Activated T-helper 17 cell treated with anti-CD3 and anti-CD28 coated beads, Interleukin-2, amount 50 U/mL, for 72 hours (primary cell): Measurements from ENCODE around the gene ORAI3. TPM values are rescaled to one million over a fixed set of nuclear protein-coding genes. Genes with fewer than 3 reads are reported as not detected.

Experiments used
- ATAC-seq: fragments of 150-1000 bp; cut with Tn5 transposase; replicated peaks from 2 replicates; pipeline ENCODE4 v1.10.0; 2021; ENCODE audit warnings: mild to moderate bottlenecking, moderate library complexity
- H3K27ac Mint-ChIP-seq: one replicate; pipeline ENCODE4 v1.8.0; 2022; ENCODE audit warnings: mixed read lengths
- H3K27me3 Mint-ChIP-seq: one replicate; pipeline ENCODE4 v1.8.0; 2022; ENCODE audit warnings: mixed read lengths
- H3K36me3 Mint-ChIP-seq: one replicate; pipeline ENCODE4 v1.8.0; 2022; ENCODE audit warnings: low read depth, mild to moderate bottlenecking, mixed read lengths
- H3K4me1 Mint-ChIP-seq: one replicate; pipeline ENCODE4 v1.8.0; 2022; ENCODE audit warnings: mixed read lengths
- H3K4me3 Mint-ChIP-seq: one replicate; pipeline ENCODE4 v1.8.0; 2022; ENCODE audit warnings: mild to moderate bottlenecking, mixed read lengths
- H3K9me3 Mint-ChIP-seq: one replicate; pipeline ENCODE4 v1.8.0; 2022; ENCODE audit warnings: mixed read lengths
- total RNA-seq, 2 donors: library from RNA; stranded (reverse); gene quantifications; one replicate each; pipeline ENCODE4 v1.2.3, GENCODE V29; 2022

ORAI3 gene
- total RNA-seq, 2 donors from 2014 or later = 12.4 to 25.8 TPM

DNA sequence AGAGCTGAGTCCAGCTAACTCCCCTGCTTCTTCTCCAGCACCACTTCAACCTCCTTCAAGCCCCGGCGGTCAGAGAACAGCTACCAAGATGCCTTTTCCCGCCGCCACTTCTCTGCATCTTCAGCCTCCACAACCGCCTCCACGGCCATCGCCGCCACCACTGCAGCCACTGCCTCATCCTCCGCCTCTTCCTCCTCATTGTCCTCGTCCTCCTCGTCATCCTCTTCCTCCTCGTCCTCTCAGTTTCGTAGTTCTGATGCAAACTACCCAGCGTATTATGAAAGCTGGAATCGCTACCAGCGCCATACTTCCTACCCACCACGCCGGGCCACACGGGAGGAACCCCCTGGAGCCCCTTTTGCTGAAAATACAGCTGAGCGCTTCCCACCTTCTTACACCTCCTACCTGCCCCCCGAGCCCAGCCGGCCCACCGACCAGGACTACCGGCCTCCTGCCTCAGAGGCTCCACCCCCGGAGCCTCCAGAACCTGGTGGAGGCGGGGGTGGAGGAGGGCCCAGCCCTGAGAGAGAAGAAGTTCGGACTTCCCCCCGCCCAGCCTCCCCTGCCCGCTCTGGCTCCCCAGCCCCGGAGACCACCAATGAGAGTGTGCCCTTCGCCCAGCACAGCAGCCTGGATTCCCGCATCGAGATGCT, 15.8 kb downstream of the ORAI3 start:
- no peak overlapping the region for H3K27ac Mint-ChIP-seq

DNA sequence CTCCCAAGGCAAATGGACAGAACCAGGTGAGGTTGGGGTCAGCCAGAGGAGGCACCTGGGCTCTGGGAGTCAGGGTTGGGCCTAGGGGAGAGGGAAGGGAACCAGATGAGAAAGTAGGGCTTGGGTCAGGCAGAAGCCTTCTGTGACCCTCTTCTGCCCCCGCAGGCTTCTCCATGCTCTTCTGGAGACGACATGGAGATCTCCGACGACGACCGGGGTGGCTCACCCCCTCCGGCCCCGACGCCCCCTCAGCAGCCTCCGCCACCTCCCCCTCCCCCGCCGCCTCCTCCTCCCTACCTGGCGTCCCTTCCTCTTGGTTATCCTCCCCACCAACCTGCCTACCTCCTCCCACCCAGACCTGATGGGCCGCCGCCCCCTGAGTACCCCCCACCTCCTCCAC, 16.6 kb downstream of the ORAI3 start:
- no peak overlapping the region for H3K27ac Mint-ChIP-seq
- no peaks in the 10 kb centered on the region for H3K27me3 Mint-ChIP-seq
- H3K36me3 Mint-ChIP-seq = peaks cover 100% of the 10 kb centered on the region
- no peak for ATAC-seq
- no peaks in the 10 kb centered on the region for H3K9me3 Mint-ChIP-seq
- H3K4me3 Mint-ChIP-seq = no peak overlapping the region
- H3K4me1 Mint-ChIP-seq = peaks cover 6% of the 10 kb centered on the region

More for the DNA sequence above, 15.8 kb downstream of the ORAI3 start:
- H3K36me3 Mint-ChIP-seq = peaks cover 100% of the 10 kb centered on the region
- ATAC-seq = no peak
- peaks cover 13% of the 10 kb centered on the region for H3K4me1 Mint-ChIP-seq
- no peaks in the 10 kb centered on the region for H3K9me3 Mint-ChIP-seq
- H3K4me3 Mint-ChIP-seq = no peak overlapping the region
- no peaks in the 10 kb centered on the region for H3K27me3 Mint-ChIP-seq

DNA sequence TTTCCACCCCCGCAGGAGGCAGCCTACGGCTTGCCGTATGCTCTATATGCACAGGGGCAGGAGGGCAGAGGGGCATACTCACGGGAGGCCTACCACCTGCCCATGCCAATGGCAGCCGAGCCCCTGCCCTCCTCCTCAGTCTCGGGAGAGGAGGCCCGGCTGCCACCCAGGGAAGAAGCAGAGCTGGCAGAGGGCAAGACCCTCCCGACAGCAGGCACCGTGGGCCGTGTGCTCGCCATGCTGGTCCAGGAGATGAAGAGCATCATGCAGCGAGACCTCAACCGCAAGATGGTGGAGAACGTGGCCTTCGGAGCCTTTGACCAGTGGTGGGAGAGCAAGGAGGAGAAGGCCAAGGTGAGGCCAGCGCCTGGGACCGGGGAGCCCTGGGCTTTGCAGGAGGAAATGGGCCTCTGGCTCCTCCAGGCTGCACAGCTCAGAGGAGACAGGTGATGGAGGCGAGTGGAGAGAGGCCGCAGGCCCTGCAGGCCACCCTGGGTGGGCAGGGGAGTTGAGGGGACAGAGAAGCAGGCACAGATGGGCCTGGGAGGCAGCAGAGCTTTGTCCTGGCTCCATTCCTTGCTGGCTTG, 17.3 kb downstream of the ORAI3 start:
- ATAC-seq = no peak
- peaks cover 100% of the 10 kb centered on the region for H3K36me3 Mint-ChIP-seq
- peaks cover 5% of the 10 kb centered on the region for H3K4me1 Mint-ChIP-seq
- H3K27ac Mint-ChIP-seq = no peak overlapping the region
- H3K4me3 Mint-ChIP-seq = no peak overlapping the region
- no peaks in the 10 kb centered on the region for H3K27me3 Mint-ChIP-seq
- no peaks in the 10 kb centered on the region for H3K9me3 Mint-ChIP-seq

- no peak overlapping the region for H3K4me3 Mint-ChIP-seq
- H3K36me3 Mint-ChIP-seq = peaks cover 100% of the 10 kb centered on the region
- H3K9me3 Mint-ChIP-seq = no peaks in the 10 kb centered on the region
- H3K27me3 Mint-ChIP-seq = no peaks in the 10 kb centered on the region
- ATAC-seq = no peak
- H3K27ac Mint-ChIP-seq = no peak overlapping the region
- H3K4me1 Mint-ChIP-seq = peaks cover 5% of the 10 kb centered on the region
Observed at GRCh38 chr16:30967795-30968194, 18.9 kb downstream of the ORAI3 start.

DNA sequence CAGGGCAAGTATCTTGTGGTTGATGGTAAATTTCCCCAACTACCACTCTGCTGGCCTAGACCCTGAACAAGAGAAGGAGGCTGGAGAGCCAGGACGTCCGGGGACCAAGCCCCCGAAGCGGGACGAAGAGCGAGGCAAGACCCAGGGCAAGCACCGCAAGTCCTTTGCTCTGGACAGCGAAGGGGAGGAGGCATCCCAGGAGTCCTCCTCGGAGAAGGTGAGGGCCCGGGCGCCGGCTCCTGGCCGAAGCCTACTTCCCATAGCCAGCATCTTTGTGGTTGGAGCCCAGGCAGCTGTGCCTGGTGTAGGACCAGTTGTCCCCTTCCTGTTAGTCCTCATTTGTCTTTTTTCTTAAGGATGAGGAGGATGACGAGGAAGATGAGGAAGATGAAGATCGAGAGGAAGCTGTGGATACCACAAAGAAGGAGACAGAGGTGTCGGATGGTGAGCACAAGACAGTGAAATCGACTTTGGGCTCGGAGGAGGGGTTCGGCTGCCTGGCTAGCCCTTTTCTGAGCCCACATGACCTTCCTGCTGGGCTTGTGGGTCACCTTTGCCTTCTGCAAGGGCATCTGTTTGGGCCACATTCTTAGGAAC, 20.5 kb downstream of the ORAI3 start:
- H3K4me1 Mint-ChIP-seq = peaks cover 5% of the 10 kb centered on the region
- H3K27me3 Mint-ChIP-seq = no peaks in the 10 kb centered on the region
- no peaks in the 10 kb centered on the region for H3K9me3 Mint-ChIP-seq
- H3K36me3 Mint-ChIP-seq = peaks cover 100% of the 10 kb centered on the region
- ATAC-seq = no peak
- H3K4me3 Mint-ChIP-seq = no peak overlapping the region
- no peak overlapping the region for H3K27ac Mint-ChIP-seq

DNA sequence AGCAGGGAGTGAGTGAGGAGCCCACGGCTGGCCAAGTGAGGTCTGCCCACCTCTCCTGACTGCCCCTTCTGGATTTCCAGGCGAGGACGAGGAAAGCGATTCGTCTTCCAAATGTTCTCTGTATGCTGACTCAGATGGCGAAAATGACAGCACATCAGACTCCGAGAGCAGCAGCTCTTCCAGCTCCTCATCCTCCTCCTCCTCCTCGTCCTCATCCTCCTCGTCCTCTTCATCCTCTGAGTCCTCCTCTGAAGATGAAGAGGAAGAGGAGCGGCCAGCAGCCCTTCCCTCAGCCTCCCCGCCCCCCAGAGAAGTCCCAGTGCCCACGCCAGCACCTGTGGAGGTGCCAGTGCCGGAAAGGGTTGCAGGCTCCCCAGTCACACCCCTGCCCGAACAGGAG, 22.4 kb downstream of the ORAI3 start:
- H3K4me1 Mint-ChIP-seq = no peaks in the 10 kb centered on the region
- H3K27me3 Mint-ChIP-seq = no peaks in the 10 kb centered on the region
- H3K4me3 Mint-ChIP-seq = no peak overlapping the region
- no peak for ATAC-seq
- H3K9me3 Mint-ChIP-seq = no peaks in the 10 kb centered on the region
- peaks cover 100% of the 10 kb centered on the region for H3K36me3 Mint-ChIP-seq
- peak overlapping the region; percentile 60 for H3K27ac Mint-ChIP-seq

DNA sequence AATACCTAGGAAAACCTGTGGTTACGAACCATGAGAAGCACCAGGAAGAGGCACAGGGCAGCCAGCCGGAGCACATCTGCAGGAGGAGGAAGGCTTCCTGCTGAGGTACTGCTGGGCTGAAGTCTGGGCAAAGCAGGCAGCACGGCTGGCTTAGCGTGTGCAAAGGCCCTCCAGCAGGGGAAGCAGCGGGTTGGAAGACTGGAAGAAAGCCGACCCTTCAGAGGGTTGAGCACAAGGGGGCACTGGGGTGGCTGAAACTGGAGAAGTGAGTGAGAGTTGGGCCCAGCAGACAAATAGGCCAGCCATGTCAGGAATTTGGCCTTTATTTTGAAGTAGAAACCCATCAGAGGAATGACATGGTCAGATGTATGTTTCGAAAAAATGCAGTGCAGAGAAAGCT, 24.0 kb downstream of the ORAI3 start:
- Mint-ChIP-seq H3K27ac (no peak overlapping the region), H3K4me3 (no peak overlapping the region), H3K36me3 (peaks cover 98% of the 10 kb centered on the region), H3K4me1 (no peaks in the 10 kb centered on the region), H3K9me3 (no peaks in the 10 kb centered on the region), H3K27me3 (no peaks in the 10 kb centered on the region)
- no peak for ATAC-seq

DNA sequence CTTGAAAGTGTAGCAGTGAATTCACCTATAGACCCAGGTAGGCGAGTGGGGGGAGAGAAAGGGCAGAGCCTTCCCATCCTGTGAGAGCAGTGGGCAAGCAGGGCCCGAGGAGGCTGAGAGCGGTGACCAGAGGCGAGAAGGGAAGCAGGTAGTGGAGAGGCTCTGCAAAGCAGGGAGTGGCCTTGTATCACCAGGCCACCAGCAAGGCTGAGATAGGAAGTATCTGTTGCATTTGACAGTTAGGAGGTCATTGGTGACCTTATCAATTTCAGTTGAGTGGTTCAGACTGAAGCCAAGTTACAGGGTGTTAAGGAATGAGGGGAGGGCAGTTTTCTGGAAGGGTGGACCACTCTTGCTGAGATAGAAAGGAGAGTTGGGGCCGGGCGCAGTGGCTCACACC, 25.5 kb downstream of the ORAI3 start:
- no peaks in the 10 kb centered on the region for H3K4me1 Mint-ChIP-seq
- no peaks in the 10 kb centered on the region for H3K27me3 Mint-ChIP-seq
- no peak overlapping the region for H3K4me3 Mint-ChIP-seq
- peaks cover 92% of the 10 kb centered on the region for H3K36me3 Mint-ChIP-seq
- no peak for ATAC-seq
- no peaks in the 10 kb centered on the region for H3K9me3 Mint-ChIP-seq
- no peak overlapping the region for H3K27ac Mint-ChIP-seq

- Mint-ChIP-seq H3K36me3 (peaks cover 82% of the 10 kb centered on the region), H3K9me3 (no peaks in the 10 kb centered on the region), H3K27me3 (no peaks in the 10 kb centered on the region), H3K4me3 (no peak overlapping the region), H3K4me1 (no peaks in the 10 kb centered on the region), H3K27ac (no peak overlapping the region)
- ATAC-seq = no peak
Observed at GRCh38 chr16:30976486-30976885, 27.6 kb downstream of the ORAI3 start.

DNA sequence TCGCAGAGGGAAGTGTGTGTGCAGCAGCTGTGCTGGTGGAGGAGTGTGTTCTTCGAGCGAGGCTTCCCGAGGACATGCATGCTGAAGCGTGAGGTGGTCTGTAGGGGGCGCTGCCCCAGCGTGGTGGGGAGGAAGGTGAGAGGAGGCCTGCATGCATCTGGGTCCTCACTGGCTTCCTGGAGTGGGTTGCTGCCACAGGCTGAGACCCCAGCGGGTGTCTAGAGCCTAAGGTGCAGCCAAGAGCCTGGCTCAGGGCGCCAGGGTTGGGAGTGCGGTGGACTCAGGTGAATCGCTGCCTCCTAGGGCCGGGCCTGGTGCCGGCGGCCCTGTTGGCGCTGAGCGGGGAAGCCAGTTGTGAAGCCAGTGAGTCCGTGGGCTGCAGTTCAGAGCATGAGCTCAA, 28.6 kb downstream of the ORAI3 start:
- Mint-ChIP-seq H3K4me1 (no peaks in the 10 kb centered on the region), H3K27ac (no peak overlapping the region), H3K4me3 (no peak overlapping the region), H3K9me3 (no peaks in the 10 kb centered on the region), H3K27me3 (no peaks in the 10 kb centered on the region), H3K36me3 (peaks cover 82% of the 10 kb centered on the region)
- no peak for ATAC-seq

DNA sequence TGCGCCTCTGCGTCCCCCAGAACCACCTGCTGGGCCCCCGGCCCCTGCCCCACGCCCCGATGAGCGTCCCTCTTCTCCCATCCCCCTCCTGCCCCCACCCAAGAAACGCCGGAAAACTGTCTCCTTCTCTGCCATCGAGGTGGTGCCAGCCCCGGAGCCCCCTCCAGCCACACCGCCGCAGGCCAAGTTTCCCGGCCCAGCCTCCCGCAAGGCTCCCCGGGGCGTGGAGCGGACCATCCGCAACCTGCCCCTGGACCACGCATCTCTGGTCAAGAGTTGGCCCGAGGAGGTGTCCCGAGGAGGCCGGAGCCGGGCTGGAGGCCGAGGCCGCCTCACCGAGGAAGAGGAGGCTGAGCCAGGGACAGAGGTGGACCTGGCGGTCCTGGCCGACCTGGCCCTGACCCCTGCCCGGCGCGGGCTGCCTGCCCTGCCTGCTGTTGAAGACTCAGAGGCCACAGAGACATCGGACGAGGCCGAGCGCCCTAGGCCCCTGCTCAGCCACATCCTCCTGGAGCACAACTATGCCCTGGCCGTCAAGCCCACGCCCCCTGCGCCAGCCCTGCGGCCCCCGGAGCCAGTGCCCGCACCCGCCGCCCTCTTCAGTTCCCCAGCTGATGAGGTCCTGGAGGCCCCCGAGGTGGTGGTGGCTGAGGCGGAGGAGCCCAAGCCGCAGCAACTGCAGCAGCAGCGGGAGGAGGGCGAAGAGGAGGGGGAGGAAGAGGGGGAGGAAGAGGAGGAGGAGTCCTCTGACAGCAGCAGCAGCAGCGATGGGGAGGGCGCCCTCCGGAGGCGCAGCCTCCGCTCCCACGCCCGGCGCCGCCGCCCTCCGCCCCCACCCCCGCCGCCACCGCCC, 30.5 kb downstream of the ORAI3 start:
- no peaks in the 10 kb centered on the region for H3K9me3 Mint-ChIP-seq
- H3K27ac Mint-ChIP-seq = no peak overlapping the region
- H3K4me1 Mint-ChIP-seq = no peaks in the 10 kb centered on the region
- ATAC-seq = no peak
- H3K36me3 Mint-ChIP-seq = peaks cover 82% of the 10 kb centered on the region
- H3K27me3 Mint-ChIP-seq = no peaks in the 10 kb centered on the region
- no peak overlapping the region for H3K4me3 Mint-ChIP-seq

DNA sequence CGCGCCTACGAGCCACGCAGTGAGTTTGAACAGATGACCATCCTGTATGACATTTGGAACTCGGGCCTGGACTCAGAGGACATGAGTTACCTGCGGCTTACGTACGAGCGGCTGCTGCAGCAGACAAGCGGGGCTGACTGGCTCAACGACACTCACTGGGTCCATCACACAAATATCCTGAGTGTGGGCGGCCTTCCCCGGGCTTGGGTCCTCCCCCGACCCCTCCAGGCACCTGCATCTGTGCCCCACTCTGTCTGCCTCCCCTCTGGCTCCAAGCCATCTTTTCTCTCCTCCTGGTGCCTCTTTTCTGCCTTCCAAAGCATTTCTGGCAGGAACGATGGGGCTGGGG, 31.1 kb downstream of the ORAI3 start:
- Mint-ChIP-seq H3K4me1 (no peaks in the 10 kb centered on the region), H3K4me3 (no peak overlapping the region), H3K36me3 (peaks cover 77% of the 10 kb centered on the region), H3K9me3 (no peaks in the 10 kb centered on the region), H3K27me3 (no peaks in the 10 kb centered on the region), H3K27ac (no peak overlapping the region)
- no peak for ATAC-seq

DNA sequence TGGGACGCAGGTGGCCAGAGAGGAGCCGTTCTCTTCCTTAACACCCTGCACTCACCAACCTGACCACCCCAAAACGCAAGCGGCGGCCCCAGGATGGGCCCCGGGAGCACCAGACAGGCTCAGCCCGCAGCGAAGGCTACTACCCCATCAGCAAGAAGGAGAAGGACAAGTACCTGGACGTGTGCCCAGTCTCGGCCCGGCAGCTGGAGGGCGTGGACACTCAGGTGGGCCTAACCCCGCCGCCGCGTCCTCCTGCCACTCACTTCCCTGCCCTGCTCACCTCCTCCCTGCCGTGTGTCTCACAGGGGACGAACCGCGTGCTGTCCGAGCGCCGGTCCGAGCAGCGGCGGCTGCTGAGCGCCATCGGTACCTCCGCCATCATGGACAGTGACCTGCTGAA, 31.6 kb downstream of the ORAI3 start:
- H3K9me3 Mint-ChIP-seq = no peaks in the 10 kb centered on the region
- no peaks in the 10 kb centered on the region for H3K27me3 Mint-ChIP-seq
- H3K36me3 Mint-ChIP-seq = peaks cover 73% of the 10 kb centered on the region
- no peak for ATAC-seq
- H3K27ac Mint-ChIP-seq = no peak overlapping the region
- no peaks in the 10 kb centered on the region for H3K4me1 Mint-ChIP-seq
- H3K4me3 Mint-ChIP-seq = no peak overlapping the region

- Mint-ChIP-seq H3K27ac (no peak overlapping the region), H3K36me3 (peaks cover 68% of the 10 kb centered on the region), H3K27me3 (no peaks in the 10 kb centered on the region), H3K4me1 (no peaks in the 10 kb centered on the region), H3K9me3 (no peaks in the 10 kb centered on the region), H3K4me3 (no peak overlapping the region)
- ATAC-seq = no peak
Observed at GRCh38 chr16:30980959-30981358, 32.1 kb downstream of the ORAI3 start.
